ENCODE data around the gene PARP2. TPM values are rescaled to one million over a fixed set of nuclear protein-coding genes. Genes with fewer than 3 reads are reported as not detected.

Gene PARP2
- total and polyA plus RNA-seq, 9 of the 15 experiments (the other 6 are each of a cell fraction or from before 2014, with no cell fraction given), result 19.7 to 50.5 (median 29.9) TPM

DNA sequence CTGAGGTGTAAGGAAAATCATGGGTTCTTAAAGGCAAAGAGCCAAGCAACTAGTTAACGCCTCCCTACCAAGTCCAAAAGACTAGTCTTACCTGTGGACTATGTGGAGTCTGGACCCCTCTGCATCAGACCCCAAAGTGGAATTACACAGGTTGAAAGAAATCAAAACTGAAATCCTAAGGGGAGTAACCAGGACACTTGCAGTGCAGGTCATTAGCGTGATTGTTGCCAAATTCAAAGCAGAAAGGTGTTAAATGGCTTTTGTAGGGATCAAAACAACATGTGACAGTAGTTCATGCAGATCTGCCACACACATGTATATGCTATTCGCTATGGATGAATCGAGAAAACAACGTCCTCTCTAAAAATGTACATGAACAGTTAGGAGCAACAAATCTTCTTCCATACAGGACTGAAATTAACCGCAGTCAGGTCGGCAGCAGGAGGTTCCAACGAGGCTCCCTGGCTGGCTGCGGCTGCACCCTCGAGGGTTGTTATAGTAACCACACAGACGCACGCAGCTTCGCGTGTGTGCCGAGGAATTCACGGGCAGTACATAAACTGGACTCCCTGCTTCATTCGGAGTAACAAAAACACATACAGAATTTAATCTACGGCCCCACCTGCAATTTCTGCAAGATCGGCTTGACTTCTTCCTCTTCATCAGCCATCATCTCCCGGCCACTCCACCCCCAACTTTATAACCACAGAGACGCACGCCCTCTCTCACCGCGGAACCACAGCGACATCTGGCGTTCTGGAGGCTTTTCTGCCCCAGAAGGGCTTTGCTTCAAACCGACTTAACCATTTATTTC is 38.0 kb upstream of the PARP2 start, which contains the start of gene TTC5 (continued):
- TF ChIP-seq, protein P1, sequence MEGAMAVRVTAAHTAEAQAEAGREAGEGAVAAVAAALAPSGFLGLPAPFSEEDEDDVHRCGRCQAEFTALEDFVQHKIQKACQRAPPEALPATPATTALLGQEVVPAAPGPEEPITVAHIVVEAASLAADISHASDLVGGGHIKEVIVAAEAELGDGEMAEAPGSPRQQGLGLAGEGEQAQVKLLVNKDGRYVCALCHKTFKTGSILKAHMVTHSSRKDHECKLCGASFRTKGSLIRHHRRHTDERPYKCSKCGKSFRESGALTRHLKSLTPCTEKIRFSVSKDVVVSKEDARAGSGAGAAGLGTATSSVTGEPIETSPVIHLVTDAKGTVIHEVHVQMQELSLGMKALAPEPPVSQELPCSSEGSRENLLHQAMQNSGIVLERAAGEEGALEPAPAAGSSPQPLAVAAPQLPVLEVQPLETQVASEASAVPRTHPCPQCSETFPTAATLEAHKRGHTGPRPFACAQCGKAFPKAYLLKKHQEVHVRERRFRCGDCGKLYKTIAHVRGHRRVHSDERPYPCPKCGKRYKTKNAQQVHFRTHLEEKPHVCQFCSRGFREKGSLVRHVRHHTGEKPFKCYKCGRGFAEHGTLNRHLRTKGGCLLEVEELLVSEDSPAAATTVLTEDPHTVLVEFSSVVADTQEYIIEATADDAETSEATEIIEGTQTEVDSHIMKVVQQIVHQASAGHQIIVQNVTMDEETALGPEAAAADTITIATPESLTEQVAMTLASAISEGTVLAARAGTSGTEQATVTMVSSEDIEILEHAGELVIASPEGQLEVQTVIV (CRISPR knock-in tag; IDR thresholded peaks at IDR 0.05; ENCODE audit: borderline replicate concordance), result no peak
- TF ChIP-seq NONO (IDR thresholded peaks at IDR 0.05; ENCODE audit: low read depth in 2 of 2, low read length in 1 of 2), result no peak
- no peak for TF ChIP-seq SREBF1 (IDR thresholded peaks at IDR 0.05; ENCODE audit: borderline replicate concordance, low read depth, low read length)
- no peak for TF ChIP-seq CAMTA2 (CRISPR knock-in tag; conservative IDR thresholded peaks at IDR 0.05)
- TF ChIP-seq KLF13 (tag; IDR thresholded peaks at IDR 0.05; ENCODE audit: borderline replicate concordance, low read depth), result no peak
- no peak for TF ChIP-seq MBD2 (IDR thresholded peaks at IDR 0.05; ENCODE audit: borderline replicate concordance, low read depth)
- TF ChIP-seq POLR2B (IDR thresholded peaks at IDR 0.05; ENCODE audit: low read depth, partially characterized antibody), result no peak
- no peak for TF ChIP-seq HIVEP1 (CRISPR knock-in tag; IDR thresholded peaks at IDR 0.05)
- TF ChIP-seq, protein P2, sequence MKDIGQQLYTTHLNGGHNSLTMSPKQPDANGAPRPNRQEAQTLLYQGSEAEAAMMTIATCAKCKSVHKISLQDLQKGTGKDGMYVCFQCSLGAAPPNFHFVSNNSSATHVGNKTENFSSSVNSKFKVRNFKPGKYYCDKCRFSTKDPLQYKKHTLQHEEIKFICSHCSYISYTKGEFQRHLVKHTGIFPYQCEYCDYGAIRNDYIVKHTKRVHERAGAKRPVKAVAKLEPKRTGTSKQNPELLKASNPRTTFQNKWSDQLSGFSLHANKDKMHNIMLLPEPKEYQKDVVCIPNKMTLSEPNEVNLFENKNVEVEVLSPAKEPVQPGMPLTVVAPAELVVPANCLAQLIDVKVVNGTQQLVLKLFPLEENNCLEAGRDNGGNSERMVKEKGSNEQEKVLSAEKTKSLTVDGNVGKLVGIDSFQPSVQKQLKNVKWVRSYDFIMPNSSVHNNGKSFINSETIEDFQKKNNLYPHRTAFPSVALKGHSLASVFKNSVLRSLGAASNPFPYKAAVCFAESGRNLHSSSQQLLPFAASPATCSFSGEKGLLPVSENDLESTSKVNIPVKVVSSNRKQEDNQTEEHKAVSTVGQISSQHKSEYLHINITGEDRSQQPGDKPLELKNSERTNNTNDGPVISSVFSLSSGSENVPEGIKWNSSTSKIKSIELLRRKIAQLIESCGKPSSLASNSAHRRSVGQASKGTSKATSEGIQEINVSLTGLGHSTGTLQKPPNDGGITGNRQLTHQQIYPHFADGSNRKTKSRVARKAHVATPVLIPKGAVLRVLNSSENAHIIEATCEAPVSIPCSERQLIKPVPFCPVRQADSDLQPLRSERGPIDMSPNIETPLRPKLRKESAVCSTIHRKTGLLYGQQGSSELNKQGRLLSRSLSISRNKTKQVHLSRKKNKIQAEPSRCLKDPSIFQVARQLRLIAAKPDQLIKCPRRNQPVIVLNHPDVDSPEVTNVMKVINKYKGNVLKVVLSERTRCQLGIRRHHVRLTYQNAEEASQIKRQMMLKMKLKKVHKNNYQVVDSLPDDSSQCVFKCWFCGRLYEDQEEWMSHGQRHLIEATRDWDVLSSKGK (CRISPR knock-in tag; IDR thresholded peaks at IDR 0.05), result no peak
- TF ChIP-seq ZEB2 (IDR thresholded peaks at IDR 0.05), result no peak
- TF ChIP-seq ZNF174 (CRISPR knock-in tag; IDR thresholded peaks at IDR 0.05), result no peak
- TF ChIP-seq ZNF717 (CRISPR knock-in tag; IDR thresholded peaks at IDR 0.05), result no peak
- TF ChIP-seq, protein P3, sequence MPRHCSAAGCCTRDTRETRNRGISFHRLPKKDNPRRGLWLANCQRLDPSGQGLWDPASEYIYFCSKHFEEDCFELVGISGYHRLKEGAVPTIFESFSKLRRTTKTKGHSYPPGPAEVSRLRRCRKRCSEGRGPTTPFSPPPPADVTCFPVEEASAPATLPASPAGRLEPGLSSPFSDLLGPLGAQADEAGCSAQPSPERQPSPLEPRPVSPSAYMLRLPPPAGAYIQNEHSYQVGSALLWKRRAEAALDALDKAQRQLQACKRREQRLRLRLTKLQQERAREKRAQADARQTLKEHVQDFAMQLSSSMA (CRISPR knock-in tag; IDR thresholded peaks at IDR 0.05), result no peak
- TF ChIP-seq, protein P4, sequence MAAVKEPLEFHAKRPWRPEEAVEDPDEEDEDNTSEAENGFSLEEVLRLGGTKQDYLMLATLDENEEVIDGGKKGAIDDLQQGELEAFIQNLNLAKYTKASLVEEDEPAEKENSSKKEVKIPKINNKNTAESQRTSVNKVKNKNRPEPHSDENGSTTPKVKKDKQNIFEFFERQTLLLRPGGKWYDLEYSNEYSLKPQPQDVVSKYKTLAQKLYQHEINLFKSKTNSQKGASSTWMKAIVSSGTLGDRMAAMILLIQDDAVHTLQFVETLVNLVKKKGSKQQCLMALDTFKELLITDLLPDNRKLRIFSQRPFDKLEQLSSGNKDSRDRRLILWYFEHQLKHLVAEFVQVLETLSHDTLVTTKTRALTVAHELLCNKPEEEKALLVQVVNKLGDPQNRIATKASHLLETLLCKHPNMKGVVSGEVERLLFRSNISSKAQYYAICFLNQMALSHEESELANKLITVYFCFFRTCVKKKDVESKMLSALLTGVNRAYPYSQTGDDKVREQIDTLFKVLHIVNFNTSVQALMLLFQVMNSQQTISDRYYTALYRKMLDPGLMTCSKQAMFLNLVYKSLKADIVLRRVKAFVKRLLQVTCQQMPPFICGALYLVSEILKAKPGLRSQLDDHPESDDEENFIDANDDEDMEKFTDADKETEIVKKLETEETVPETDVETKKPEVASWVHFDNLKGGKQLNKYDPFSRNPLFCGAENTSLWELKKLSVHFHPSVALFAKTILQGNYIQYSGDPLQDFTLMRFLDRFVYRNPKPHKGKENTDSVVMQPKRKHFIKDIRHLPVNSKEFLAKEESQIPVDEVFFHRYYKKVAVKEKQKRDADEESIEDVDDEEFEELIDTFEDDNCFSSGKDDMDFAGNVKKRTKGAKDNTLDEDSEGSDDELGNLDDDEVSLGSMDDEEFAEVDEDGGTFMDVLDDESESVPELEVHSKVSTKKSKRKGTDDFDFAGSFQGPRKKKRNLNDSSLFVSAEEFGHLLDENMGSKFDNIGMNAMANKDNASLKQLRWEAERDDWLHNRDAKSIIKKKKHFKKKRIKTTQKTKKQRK (IDR thresholded peaks at IDR 0.05; ENCODE audit: borderline replicate concordance, low read depth, low read length), result no peak
- TF ChIP-seq FOXP1 (CRISPR knock-in tag; IDR thresholded peaks at IDR 0.05), result no peak
- TF ChIP-seq POLR2H (tag; IDR thresholded peaks at IDR 0.05; ENCODE audit: low read depth), result no peak

All from K562 (cell line).